Measurements from ENCODE around the gene RNF167. TPM values are rescaled to one million over a fixed set of nuclear protein-coding genes. Genes with fewer than 3 reads are reported as not detected.

The RNF167 gene
- total RNA-seq, 5 donors from 2014 or later (not counting 1 experiment from before 2014, with no cell fraction given): 109 to 158 (median 135) TPM

DNA sequence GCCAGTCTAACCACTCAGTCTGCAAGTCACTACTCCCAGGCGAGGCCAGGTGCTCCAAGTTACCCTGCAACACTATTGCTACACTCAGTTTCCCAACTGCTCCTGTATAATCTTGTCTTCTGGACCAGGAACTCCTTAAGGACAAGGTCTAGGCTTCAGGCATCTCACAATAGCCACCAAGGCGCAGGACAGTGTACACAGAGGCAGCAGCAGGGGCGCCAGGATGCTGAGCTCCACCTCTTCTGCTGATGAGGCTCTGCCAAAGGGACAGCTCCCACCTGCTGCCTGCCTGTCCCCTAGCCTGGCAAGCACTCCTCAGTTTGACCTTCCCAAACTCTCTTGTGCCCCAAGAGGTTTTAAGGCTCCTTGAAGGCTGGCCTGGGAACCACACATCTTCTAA is 3.6 kb upstream of the RNF167 start:
- no peaks in the 10 kb centered on the region for H3K9me3 ChIP-seq
- Mint-ChIP-seq H3K36me3 (peaks cover 18% of the 10 kb centered on the region), H3K27me3 (no peaks in the 10 kb centered on the region), H3K27ac (peak overlapping the region; percentile 23 to 26), H3K4me3 (no peak overlapping the region), H3K4me1 (peaks cover 46 to 55% (median 51%) of the 10 kb centered on the region in 3 donors), H3K9me3 (no peaks in the 10 kb centered on the region)
- peaks cover 2 to 40% of the 10 kb centered on the region in 2 experiments for H3K4me1 ChIP-seq (ENCODE audit: control insufficient read depth in 1 of 2, extremely low read depth in 1 of 2, insufficient read depth in 2 of 2, low read length in 2 of 2)
- WGBS (ENCODE audit: insufficient coverage): 93% methylated on average over 3 of the region's 3 CpGs
- ChIA-PET POLR2A (no interaction called here), CTCF (no interaction called here)
- ATAC-seq (replicated peaks in 1 of 4) (no peak), DNase-seq (no peak)
- no peak overlapping the region for H3K27ac ChIP-seq (ENCODE audit: low read length)
- H3K4me3 ChIP-seq (ENCODE audit: control insufficient read depth in 1 of 2, extremely low read depth in 1 of 2, low read length in 1 of 2): no peak overlapping the region
- peaks cover 3 to 18% of the 10 kb centered on the region in 2 donors for H3K36me3 ChIP-seq (ENCODE audit: control insufficient read depth in 2 of 2, extremely low read depth in 1 of 2, insufficient read depth in 1 of 2, low read length in 1 of 2)
- H3K27me3 ChIP-seq (replicated peaks in 1 of 2; ENCODE audit: control insufficient read depth in 2 of 2, extremely low read depth in 1 of 2, insufficient read depth in 2 of 2, low read length in 1 of 2): no peaks in the 10 kb centered on the region

DNA sequence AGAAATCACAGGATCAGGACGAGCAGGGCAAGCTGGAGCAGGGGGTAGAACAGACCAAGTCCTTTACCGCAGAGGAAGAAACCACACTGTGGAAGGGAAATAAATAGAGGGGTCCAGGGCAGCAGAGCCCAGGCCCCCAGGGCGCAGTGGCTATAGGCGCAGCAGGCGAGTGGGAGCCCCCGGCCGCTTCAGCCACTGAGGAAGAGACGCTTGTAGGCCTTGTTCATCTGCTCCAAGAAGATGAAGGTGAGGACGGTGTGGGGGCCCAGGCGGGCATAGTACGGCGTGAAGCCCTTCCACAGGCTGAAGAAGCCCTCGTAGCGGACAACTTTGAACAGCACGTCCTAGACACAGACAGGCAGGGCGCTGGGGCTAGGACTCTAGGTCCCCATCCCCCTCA is 2.5 kb upstream of the RNF167 start:
- ChIA-PET POLR2A (interaction anchor here in 1 of 2 donors (0.6 kb wide), 1 partner anchor 365 kb away, joined by 5 read pairs; no protein-coding TSS in a partner anchor), CTCF (no interaction called here)
- H3K4me3 Mint-ChIP-seq: peak overlapping the region in 1 of 3 donors; percentile 100
- 99% methylated on average over 11 of the region's 16 CpGs for WGBS (ENCODE audit: insufficient coverage)
- ATAC-seq (replicated peaks in 1 of 4) (no peak), DNase-seq (no peak)
- H3K27ac ChIP-seq (ENCODE audit: low read length): no peak overlapping the region
- no peaks in the 10 kb centered on the region for H3K9me3 ChIP-seq
- H3K4me1 Mint-ChIP-seq: peaks cover 56 to 65% (median 62%) of the 10 kb centered on the region in 3 donors
- no peaks in the 10 kb centered on the region for H3K27me3 Mint-ChIP-seq
- H3K9me3 Mint-ChIP-seq: no peaks in the 10 kb centered on the region
- H3K36me3 ChIP-seq (ENCODE audit: control insufficient read depth in 2 of 2, extremely low read depth in 1 of 2, insufficient read depth in 1 of 2, low read length in 1 of 2): peaks cover 3 to 24% of the 10 kb centered on the region in 2 donors
- H3K27me3 ChIP-seq (replicated peaks in 1 of 2; ENCODE audit: control insufficient read depth in 2 of 2, extremely low read depth in 1 of 2, insufficient read depth in 2 of 2, low read length in 1 of 2): no peaks in the 10 kb centered on the region
- no peak overlapping the region for H3K4me3 ChIP-seq (ENCODE audit: control insufficient read depth in 1 of 2, extremely low read depth in 1 of 2, low read length in 1 of 2)
- peak overlapping the region in 1 of 2 donors; percentile 22 for H3K27ac Mint-ChIP-seq
- H3K4me1 ChIP-seq (ENCODE audit: control insufficient read depth in 1 of 2, extremely low read depth in 1 of 2, insufficient read depth in 2 of 2, low read length in 2 of 2): peaks cover 10 to 51% of the 10 kb centered on the region in 2 experiments
- peaks cover 28% of the 10 kb centered on the region for H3K36me3 Mint-ChIP-seq

- 100% methylated on average over 4 of the region's 11 CpGs for WGBS (ENCODE audit: insufficient coverage)
- Mint-ChIP-seq H3K4me3 (peak overlapping the region; percentile 91 to 100 (median 94)), H3K36me3 (peaks cover 30% of the 10 kb centered on the region), H3K27ac (peak overlapping the region; percentile 66), H3K4me1 (peaks cover 61 to 70% (median 62%) of the 10 kb centered on the region in 3 donors), H3K27me3 (no peaks in the 10 kb centered on the region), H3K9me3 (no peaks in the 10 kb centered on the region)
- Histone ChIP-seq H3K36me3 (ENCODE audit: control insufficient read depth in 2 of 2, extremely low read depth in 1 of 2, insufficient read depth in 1 of 2, low read length in 1 of 2) (peaks cover 5 to 30% of the 10 kb centered on the region in 2 donors), H3K9me3 (no peaks in the 10 kb centered on the region), H3K27ac (ENCODE audit: low read length) (no peak overlapping the region), H3K4me1 (ENCODE audit: control insufficient read depth in 1 of 2, extremely low read depth in 1 of 2, insufficient read depth in 2 of 2, low read length in 2 of 2) (peaks cover 15 to 56% of the 10 kb centered on the region in 2 experiments), H3K4me3 (ENCODE audit: control insufficient read depth in 1 of 2, extremely low read depth in 1 of 2, low read length in 1 of 2) (peak overlapping the region in 1 of 2 donors; percentile 84), H3K27me3 (replicated peaks in 1 of 2; ENCODE audit: control insufficient read depth in 2 of 2, extremely low read depth in 1 of 2, insufficient read depth in 2 of 2, low read length in 1 of 2) (no peaks in the 10 kb centered on the region)
- DNase-seq (no peak), ATAC-seq (replicated peaks in 1 of 4) (no peak)
- ChIA-PET POLR2A (interaction anchor here in 1 of 2 donors (0.6 kb wide), 1 partner anchor 364 kb away, joined by 5 read pairs; no protein-coding TSS in a partner anchor), CTCF (interaction anchor here in 1 of 2 donors (0.6 kb wide), 1 partner anchor 687 kb away, joined by 3 read pairs; no protein-coding TSS in a partner anchor)
Measured at GRCh38 chr17:4938069-4938491, 2.0 kb upstream of the RNF167 start.

- 55% methylated on average over 15 of the region's 19 CpGs for WGBS (ENCODE audit: insufficient coverage)
- Histone ChIP-seq H3K4me3 (ENCODE audit: control insufficient read depth in 1 of 2, extremely low read depth in 1 of 2, low read length in 1 of 2) (peak overlapping the region; percentile 84 to 85), H3K27me3 (replicated peaks in 1 of 2; ENCODE audit: control insufficient read depth in 2 of 2, extremely low read depth in 1 of 2, insufficient read depth in 2 of 2, low read length in 1 of 2) (no peaks in the 10 kb centered on the region), H3K4me1 (ENCODE audit: control insufficient read depth in 1 of 2, extremely low read depth in 1 of 2, insufficient read depth in 2 of 2, low read length in 2 of 2) (peaks cover 22 to 59% of the 10 kb centered on the region in 2 experiments), H3K27ac (ENCODE audit: low read length) (peak overlapping the region; percentile 77), H3K9me3 (no peaks in the 10 kb centered on the region), H3K36me3 (ENCODE audit: control insufficient read depth in 2 of 2, extremely low read depth in 1 of 2, insufficient read depth in 1 of 2, low read length in 1 of 2) (peaks cover 11 to 38% of the 10 kb centered on the region in 2 donors)
- Mint-ChIP-seq H3K27ac (peak overlapping the region; percentile 86 to 96), H3K27me3 (no peaks in the 10 kb centered on the region), H3K4me3 (peak overlapping the region; percentile 91 to 100 (median 94)), H3K36me3 (peaks cover 33% of the 10 kb centered on the region), H3K9me3 (no peaks in the 10 kb centered on the region), H3K4me1 (peaks cover 61 to 71% (median 62%) of the 10 kb centered on the region in 3 donors)
- ChIA-PET POLR2A (interaction anchor here in 1 of 2 donors (0.6 kb wide), 1 partner anchor 216 kb away, joined by 3 read pairs; no protein-coding TSS in a partner anchor), CTCF (interaction anchor here (0.5 to 2.0 kb wide), 6 partner anchors 10 to 688 kb away, joined by 3 to 19 read pairs (median 5); partner anchors contain the start of genes CAMTA2 (in 1 of the 2) and SPAG7 (in 1 of the 2))
- DNase-seq (peak in 1 of 35 experiments; percentile 33), ATAC-seq (replicated peaks in 1 of 4) (no peak)
Measured at GRCh38 chr17:4938688-4939545, 1.2 kb upstream of the RNF167 start.

DNA sequence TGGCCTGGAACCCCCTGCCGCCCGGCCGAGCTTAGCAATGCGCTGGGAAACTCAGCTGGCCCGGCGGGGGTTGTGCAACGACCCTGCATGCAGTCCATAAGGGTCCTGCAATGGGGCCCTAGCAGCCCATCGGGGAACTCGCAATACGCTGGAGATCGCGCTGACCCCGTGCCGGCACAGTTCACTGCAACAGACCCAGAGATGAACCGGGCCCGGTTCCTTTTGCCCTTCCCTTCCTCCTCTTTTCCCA is 597 bp upstream of the RNF167 start:
- peaks cover 38% of the 10 kb centered on the region for H3K36me3 Mint-ChIP-seq
- ChIA-PET CTCF (interaction anchor here (0.5 to 2.0 kb wide), 8 partner anchors 10 to 229 kb away, joined by 3 to 19 read pairs (median 4); partner anchors contain the start of genes ARRB2 (in 1 of the 2), C17orf107 (in 1 of the 2), CAMTA2 (in 1 of the 2) and SPAG7 (in 1 of the 2)), POLR2A (interaction anchor here (0.6 to 1.5 kb wide), 3 partner anchors 28 to 217 kb away, joined by 3 to 8 read pairs (median 5); partner anchors contain the start of genes CHRNE (in 1 of the 2) and SPAG7 (in 1 of the 2))
- peak in 2 of 35 experiments; percentile 16 for DNase-seq
- WGBS (ENCODE audit: insufficient coverage): 0% methylated on average over 16 of the region's 16 CpGs
- peaks cover 11 to 41% of the 10 kb centered on the region in 2 donors for H3K36me3 ChIP-seq (ENCODE audit: control insufficient read depth in 2 of 2, extremely low read depth in 1 of 2, insufficient read depth in 1 of 2, low read length in 1 of 2)
- H3K9me3 ChIP-seq: no peaks in the 10 kb centered on the region
- peak overlapping the region; percentile 91 to 100 (median 94) for H3K4me3 Mint-ChIP-seq
- peak overlapping the region; percentile 77 for H3K27ac ChIP-seq (ENCODE audit: low read length)
- peak overlapping the region; percentile 84 to 85 for H3K4me3 ChIP-seq (ENCODE audit: control insufficient read depth in 1 of 2, extremely low read depth in 1 of 2, low read length in 1 of 2)
- H3K9me3 Mint-ChIP-seq: no peaks in the 10 kb centered on the region
- no peaks in the 10 kb centered on the region for H3K27me3 ChIP-seq (replicated peaks in 1 of 2; ENCODE audit: control insufficient read depth in 2 of 2, extremely low read depth in 1 of 2, insufficient read depth in 2 of 2, low read length in 1 of 2)
- H3K4me1 Mint-ChIP-seq: peaks cover 61 to 71% (median 62%) of the 10 kb centered on the region in 3 donors
- peaks cover 26 to 59% of the 10 kb centered on the region in 2 experiments for H3K4me1 ChIP-seq (ENCODE audit: control insufficient read depth in 1 of 2, extremely low read depth in 1 of 2, insufficient read depth in 2 of 2, low read length in 2 of 2)
- peak overlapping the region; percentile 86 to 96 for H3K27ac Mint-ChIP-seq
- ATAC-seq (replicated peaks in 1 of 4): peak in 3 of 4 experiments; percentile 2 to 5 (median 3)
- no peaks in the 10 kb centered on the region for H3K27me3 Mint-ChIP-seq
